ENCODE results near the gene GABRA5.

Gene GABRA5

DNA sequence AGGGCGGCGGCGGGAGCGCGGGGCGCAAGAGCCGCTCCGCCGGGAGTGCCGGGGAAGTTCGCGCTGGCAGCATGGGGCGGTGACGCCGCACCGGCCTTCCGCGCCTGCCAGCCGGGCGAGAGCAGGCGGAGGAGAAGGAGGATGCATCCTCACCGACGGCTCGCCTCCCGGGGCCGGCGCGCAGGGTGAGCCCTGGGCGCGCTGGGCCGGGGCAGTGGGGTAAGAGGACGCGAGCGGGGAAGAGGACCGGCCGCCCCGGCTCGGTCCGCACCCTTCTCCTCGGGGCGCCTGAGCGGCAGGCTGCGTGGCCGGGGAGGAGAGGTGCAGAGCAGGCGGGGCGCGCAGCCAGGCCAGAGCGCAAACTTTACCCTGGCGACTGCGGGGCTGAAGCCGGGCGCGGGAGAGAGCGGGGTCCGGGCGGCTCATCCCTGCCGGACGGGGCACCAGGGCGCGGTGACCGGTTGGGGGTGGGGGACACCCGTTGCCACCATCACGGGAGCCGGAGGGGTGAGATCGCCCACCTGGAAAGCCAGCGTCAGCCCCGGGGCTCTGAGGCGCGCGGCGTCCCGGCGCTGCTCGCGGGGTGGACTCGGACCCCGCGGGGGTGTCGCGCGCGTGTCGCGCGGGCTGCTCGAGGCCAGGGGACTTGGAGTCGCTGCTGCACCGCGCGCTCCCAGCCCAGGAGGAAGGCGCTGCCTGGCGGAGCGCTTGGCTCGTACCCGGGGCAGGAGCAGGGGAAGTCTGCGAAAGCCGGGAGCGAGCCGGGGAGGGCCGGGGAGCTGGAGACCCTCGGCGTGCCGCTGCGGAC lies 542 bp downstream of the GABRA5 start:
- Histone ChIP-seq H3K27me3 (ENCODE audit: insufficient read depth, low read length, poor library complexity, severe bottlenecking) (no peaks in the 10 kb centered on the region), H3K36me3 (ENCODE audit: insufficient read depth, low read length) (no peaks in the 10 kb centered on the region), H3K4me3 (ENCODE audit: low read length, poor library complexity, severe bottlenecking) (no peak overlapping the region), H3K4me1 (ENCODE audit: insufficient read depth, low read length, poor library complexity, severe bottlenecking) (no peaks in the 10 kb centered on the region), H2AFZ (ENCODE audit: low read length) (no peak overlapping the region), H3K9me3 (ENCODE audit: insufficient read depth, low read depth, low read length) (no peaks in the 10 kb centered on the region), H3K9me2 (replicated peaks; ENCODE audit: low read depth, low read length) (no peaks in the 10 kb centered on the region), H3K9ac (ENCODE audit: low read depth, low read length, poor library complexity, severe bottlenecking) (no peak overlapping the region), H3K79me2 (ENCODE audit: insufficient read depth, low read length) (no peaks in the 10 kb centered on the region), H3K4me2 (ENCODE audit: low read depth, low read length, poor library complexity, severe bottlenecking) (no peak overlapping the region), H4K20me1 (ENCODE audit: insufficient read depth, low read length, poor library complexity, severe bottlenecking) (no peaks in the 10 kb centered on the region), H3F3A (ENCODE audit: low read depth) (no peaks in the 10 kb centered on the region)
- TF ChIP-seq CTCF (conservative IDR thresholded peaks at IDR 0.05; ENCODE audit: low read length) (no peak), EZH2phosphoT487 (IDR thresholded peaks at IDR 0.05; ENCODE audit: borderline replicate concordance) (no peak)

DNA sequence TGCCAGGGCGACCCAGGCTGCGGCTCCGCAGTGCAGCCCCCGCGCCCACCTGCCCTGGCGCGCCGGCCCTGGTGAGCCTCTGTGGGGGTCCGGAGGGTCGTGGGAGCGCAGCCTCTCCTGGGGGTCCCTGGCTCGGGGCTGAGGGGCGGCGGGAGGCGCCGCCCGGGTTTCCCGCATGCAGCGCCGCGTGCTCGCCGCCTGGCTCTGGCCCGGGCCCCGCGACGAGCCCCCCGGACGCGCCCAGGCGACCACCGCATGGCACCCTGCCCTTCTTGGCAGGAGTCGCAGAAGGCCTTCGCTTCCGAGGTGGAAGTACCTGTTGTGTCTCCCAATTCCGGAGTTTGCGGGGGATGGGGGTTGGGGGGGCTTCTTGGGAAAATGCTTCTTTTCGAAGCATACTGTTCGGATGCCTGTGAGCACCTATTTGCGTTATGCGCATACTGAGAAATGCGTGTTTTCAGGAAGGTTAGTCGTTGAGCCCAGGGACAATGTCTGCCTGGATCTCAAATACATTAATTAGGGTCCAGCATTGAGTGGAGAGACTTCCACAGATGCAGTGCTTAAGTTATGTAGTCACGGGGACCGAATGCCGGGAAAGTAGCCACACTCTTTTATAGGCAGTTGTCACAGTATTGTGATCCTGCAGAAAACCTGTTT lies 1.3 kb downstream of the GABRA5 start:
- no peaks in the 10 kb centered on the region for H3K4me1 ChIP-seq (ENCODE audit: insufficient read depth, low read length, poor library complexity, severe bottlenecking)
- H3K4me2 ChIP-seq (ENCODE audit: low read depth, low read length, poor library complexity, severe bottlenecking) = no peak overlapping the region
- no peaks in the 10 kb centered on the region for H3K9me3 ChIP-seq (ENCODE audit: insufficient read depth, low read depth, low read length)
- no peaks in the 10 kb centered on the region for H3F3A ChIP-seq (ENCODE audit: low read depth)
- no peak overlapping the region for H2AFZ ChIP-seq (ENCODE audit: low read length)
- no peak overlapping the region for H3K4me3 ChIP-seq (ENCODE audit: low read length, poor library complexity, severe bottlenecking)
- no peaks in the 10 kb centered on the region for H3K36me3 ChIP-seq (ENCODE audit: insufficient read depth, low read length)
- TF ChIP-seq CTCF (conservative IDR thresholded peaks at IDR 0.05; ENCODE audit: low read length) (no peak), EZH2phosphoT487 (IDR thresholded peaks at IDR 0.05; ENCODE audit: borderline replicate concordance) (no peak)
- no peaks in the 10 kb centered on the region for H3K27me3 ChIP-seq (ENCODE audit: insufficient read depth, low read length, poor library complexity, severe bottlenecking)
- no peak overlapping the region for H3K9ac ChIP-seq (ENCODE audit: low read depth, low read length, poor library complexity, severe bottlenecking)
- H3K9me2 ChIP-seq (replicated peaks; ENCODE audit: low read depth, low read length) = no peaks in the 10 kb centered on the region
- no peaks in the 10 kb centered on the region for H4K20me1 ChIP-seq (ENCODE audit: insufficient read depth, low read length, poor library complexity, severe bottlenecking)
- no peaks in the 10 kb centered on the region for H3K79me2 ChIP-seq (ENCODE audit: insufficient read depth, low read length)

DNA sequence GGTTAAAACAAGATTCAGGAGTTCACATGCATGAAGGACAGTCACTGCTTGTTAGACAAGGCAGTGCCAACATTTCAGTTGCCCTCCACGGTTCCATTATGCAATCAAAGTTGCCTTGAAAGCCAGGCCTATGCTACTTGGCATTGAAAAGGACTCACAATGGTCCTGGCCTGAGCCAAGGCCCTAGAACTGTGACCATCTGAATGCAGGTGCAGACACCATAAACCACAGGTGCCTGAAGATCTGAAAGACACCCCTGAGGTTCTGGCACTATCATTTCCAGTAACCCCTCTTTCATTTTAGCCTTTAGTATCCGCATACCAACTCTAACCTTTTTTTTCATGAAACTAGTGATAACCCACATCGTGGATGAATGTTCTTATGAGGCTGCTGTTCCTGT lies 2.8 kb downstream of the GABRA5 start:
- no peak overlapping the region for H3K9ac ChIP-seq (ENCODE audit: low read depth, low read length, poor library complexity, severe bottlenecking)
- H3K9me2 ChIP-seq (replicated peaks; ENCODE audit: low read depth, low read length) = no peaks in the 10 kb centered on the region
- H2AFZ ChIP-seq (ENCODE audit: low read length) = no peak overlapping the region
- H3K36me3 ChIP-seq (ENCODE audit: insufficient read depth, low read length) = no peaks in the 10 kb centered on the region
- H4K20me1 ChIP-seq (ENCODE audit: insufficient read depth, low read length, poor library complexity, severe bottlenecking) = no peaks in the 10 kb centered on the region
- no peak overlapping the region for H3K4me3 ChIP-seq (ENCODE audit: low read length, poor library complexity, severe bottlenecking)
- no peaks in the 10 kb centered on the region for H3K27me3 ChIP-seq (ENCODE audit: insufficient read depth, low read length, poor library complexity, severe bottlenecking)
- TF ChIP-seq EZH2phosphoT487 (IDR thresholded peaks at IDR 0.05; ENCODE audit: borderline replicate concordance) (no peak), CTCF (conservative IDR thresholded peaks at IDR 0.05; ENCODE audit: low read length) (no peak)
- no peaks in the 10 kb centered on the region for H3K4me1 ChIP-seq (ENCODE audit: insufficient read depth, low read length, poor library complexity, severe bottlenecking)
- no peaks in the 10 kb centered on the region for H3F3A ChIP-seq (ENCODE audit: low read depth)
- no peaks in the 10 kb centered on the region for H3K79me2 ChIP-seq (ENCODE audit: insufficient read depth, low read length)
- no peak overlapping the region for H3K4me2 ChIP-seq (ENCODE audit: low read depth, low read length, poor library complexity, severe bottlenecking)
- H3K9me3 ChIP-seq (ENCODE audit: insufficient read depth, low read depth, low read length) = no peaks in the 10 kb centered on the region

Data from Loucy (cell line).